ENCODE results near the gene DEGS1. TPM values are rescaled to one million over a fixed set of nuclear protein-coding genes. Genes with fewer than 3 reads are reported as not detected.

The DEGS1 gene
- total RNA-seq, 1 experiment from 2014 or later: 71.3 TPM

DNA sequence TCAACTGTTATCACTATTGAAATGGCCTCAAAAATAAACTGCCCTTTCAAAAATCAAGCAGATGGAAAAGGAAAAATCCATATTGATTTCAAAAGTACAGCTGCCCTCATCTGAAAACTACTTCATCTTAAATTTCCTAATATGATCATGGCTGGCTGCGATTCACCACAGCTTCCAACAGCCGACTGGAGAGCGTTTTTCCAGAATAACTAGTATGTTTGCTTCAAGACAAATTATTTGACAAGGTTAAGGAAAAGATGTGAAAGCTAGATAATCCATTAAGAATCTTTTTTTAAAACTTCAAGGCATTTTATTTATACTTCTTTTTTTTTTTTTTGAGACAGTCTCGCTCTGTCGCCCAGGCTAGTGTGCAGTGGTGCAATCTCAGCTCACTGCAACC lies 4.1 kb upstream of the DEGS1 start:
- no peak overlapping the region for H2AFZ ChIP-seq (ENCODE audit: low read length)
- peaks cover 7% of the 10 kb centered on the region; the same call in 1 of the 2 replicates for H3K4me1 ChIP-seq (ENCODE audit: insufficient read depth, low read length)
- no peak overlapping the region for H3K9ac ChIP-seq (ENCODE audit: low read length)
- DNase-seq: no peak
- no peak for ATAC-seq
- no TSS peak for BruUV-seq (replicated peaks)
- no peak for TF ChIP-seq EZH2phosphoT487 (IDR thresholded peaks at IDR 0.05; ENCODE audit: borderline replicate concordance, low read length)
- no peak for TF ChIP-seq EZH2 (IDR thresholded peaks at IDR 0.05; ENCODE audit: low read length, unreplicated experiment)
- TF ChIP-seq, protein P1, sequence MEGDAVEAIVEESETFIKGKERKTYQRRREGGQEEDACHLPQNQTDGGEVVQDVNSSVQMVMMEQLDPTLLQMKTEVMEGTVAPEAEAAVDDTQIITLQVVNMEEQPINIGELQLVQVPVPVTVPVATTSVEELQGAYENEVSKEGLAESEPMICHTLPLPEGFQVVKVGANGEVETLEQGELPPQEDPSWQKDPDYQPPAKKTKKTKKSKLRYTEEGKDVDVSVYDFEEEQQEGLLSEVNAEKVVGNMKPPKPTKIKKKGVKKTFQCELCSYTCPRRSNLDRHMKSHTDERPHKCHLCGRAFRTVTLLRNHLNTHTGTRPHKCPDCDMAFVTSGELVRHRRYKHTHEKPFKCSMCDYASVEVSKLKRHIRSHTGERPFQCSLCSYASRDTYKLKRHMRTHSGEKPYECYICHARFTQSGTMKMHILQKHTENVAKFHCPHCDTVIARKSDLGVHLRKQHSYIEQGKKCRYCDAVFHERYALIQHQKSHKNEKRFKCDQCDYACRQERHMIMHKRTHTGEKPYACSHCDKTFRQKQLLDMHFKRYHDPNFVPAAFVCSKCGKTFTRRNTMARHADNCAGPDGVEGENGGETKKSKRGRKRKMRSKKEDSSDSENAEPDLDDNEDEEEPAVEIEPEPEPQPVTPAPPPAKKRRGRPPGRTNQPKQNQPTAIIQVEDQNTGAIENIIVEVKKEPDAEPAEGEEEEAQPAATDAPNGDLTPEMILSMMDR (conservative IDR thresholded peaks at IDR 0.05; ENCODE audit: low read depth, low read length): no peak
- H3F3A ChIP-seq (ENCODE audit: low read length, unreplicated experiment): no peaks in the 10 kb centered on the region
- H3K27ac ChIP-seq (ENCODE audit: low read length): no peak overlapping the region
- H3K4me3 ChIP-seq (ENCODE audit: low read length): no peak overlapping the region
- intact Hi-C loops (cut with micrococcal nuclease): no loop called here
- H4K20me1 ChIP-seq (ENCODE audit: low read length): no peaks in the 10 kb centered on the region
- no peaks in the 10 kb centered on the region for H3K9me3 ChIP-seq (ENCODE audit: low read length)
- peaks cover 8% of the 10 kb centered on the region for H3K79me2 ChIP-seq (ENCODE audit: low read length)
- H3K36me3 ChIP-seq (ENCODE audit: low read depth, low read length): no peaks in the 10 kb centered on the region
- H3K27me3 ChIP-seq (ENCODE audit: low read length): no peaks in the 10 kb centered on the region
- CTCF ChIA-PET: no interaction called here
- H3K4me2 ChIP-seq (ENCODE audit: low read length): no peak overlapping the region
- POLR2A ChIA-PET (ENCODE audit: unreplicated experiment): interaction anchor here (0.6 kb wide), 1 partner anchor 172 kb away, joined by 3 read pairs; no protein-coding TSS in a partner anchor
- no peaks in the 10 kb centered on the region for H3K9me2 ChIP-seq (replicated peaks; ENCODE audit: low read length)

DNA sequence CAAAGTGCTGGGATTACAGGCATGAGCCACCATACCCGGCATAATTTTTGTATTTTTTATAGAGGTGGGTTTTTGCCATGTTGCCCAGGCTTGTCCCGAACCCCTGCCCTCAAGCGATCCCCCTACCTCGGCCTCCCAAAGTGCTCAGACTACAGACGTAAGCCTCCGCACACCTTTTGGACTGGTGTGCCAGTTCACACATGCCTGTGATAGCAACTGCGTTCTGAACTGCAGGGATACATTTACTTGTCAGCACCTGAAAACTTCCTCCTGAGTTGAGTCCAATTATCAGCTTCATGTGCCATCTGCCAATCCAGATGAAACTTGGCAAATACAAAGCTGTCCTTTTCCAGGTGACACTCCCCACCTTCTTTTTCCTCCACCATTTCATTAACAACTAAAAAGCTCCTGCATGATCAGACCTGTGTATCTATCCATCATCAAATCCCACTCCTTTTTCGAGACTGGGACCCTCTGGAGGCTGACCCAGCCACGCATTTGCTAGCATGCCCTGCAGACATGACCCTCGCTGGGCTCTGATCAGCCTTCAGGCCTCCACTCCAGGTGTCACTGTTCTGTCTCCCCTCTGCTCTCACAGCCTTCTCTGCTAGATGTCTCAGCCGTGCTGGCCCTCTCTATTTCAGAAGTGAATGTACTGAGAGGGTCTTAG lies 2.1 kb upstream of the DEGS1 start:
- TF ChIP-seq EZH2phosphoT487 (IDR thresholded peaks at IDR 0.05; ENCODE audit: borderline replicate concordance, low read length) (no peak), EZH2 (IDR thresholded peaks at IDR 0.05; ENCODE audit: low read length, unreplicated experiment) (no peak)
- TF ChIP-seq, protein P1 (conservative IDR thresholded peaks at IDR 0.05; ENCODE audit: low read depth, low read length): no peak
- intact Hi-C loops (cut with micrococcal nuclease): loop anchor here (5.0 kb wide), 1 partner anchor 64 kb away; no protein-coding TSS in a partner anchor

DNA sequence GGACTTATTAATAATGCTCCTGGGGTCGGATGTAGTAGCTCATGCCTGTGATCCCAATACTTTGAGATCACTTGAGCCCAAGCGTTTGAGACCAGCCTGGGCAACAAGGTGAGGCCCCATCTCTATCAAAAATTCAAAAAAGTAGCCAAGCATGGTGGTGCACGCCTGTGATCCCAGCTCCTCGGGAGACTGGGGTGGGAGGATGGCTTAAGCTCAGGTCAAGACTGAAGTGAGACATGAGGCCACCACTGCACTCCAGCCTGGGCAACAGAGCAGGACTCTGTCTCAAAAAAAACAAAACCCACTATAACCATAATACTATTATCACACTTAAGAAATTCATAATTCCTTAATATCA lies 1.6 kb upstream of the DEGS1 start:
- ATAC-seq (no peak), DNase-seq (no peak)
- no TSS peak for BruUV-seq (replicated peaks)
- Histone ChIP-seq H3K36me3 (ENCODE audit: low read depth, low read length) (no peaks in the 10 kb centered on the region), H3K4me1 (ENCODE audit: insufficient read depth, low read length) (peaks cover 26% of the 10 kb centered on the region), H4K20me1 (ENCODE audit: low read length) (peaks cover 8% of the 10 kb centered on the region; the same call in 1 of the 2 replicates), H3K79me2 (ENCODE audit: low read length) (peaks cover 33% of the 10 kb centered on the region), H3K4me2 (ENCODE audit: low read length) (no peak overlapping the region), H3K9me3 (ENCODE audit: low read length) (no peaks in the 10 kb centered on the region), H3K9ac (ENCODE audit: low read length) (no peak overlapping the region), H2AFZ (ENCODE audit: low read length) (no peak overlapping the region), H3K27ac (ENCODE audit: low read length) (no peak overlapping the region), H3F3A (ENCODE audit: low read length, unreplicated experiment) (no peaks in the 10 kb centered on the region), H3K4me3 (ENCODE audit: low read length) (no peak overlapping the region), H3K9me2 (replicated peaks; ENCODE audit: low read length) (no peaks in the 10 kb centered on the region), H3K27me3 (ENCODE audit: low read length) (no peaks in the 10 kb centered on the region)
- POLR2A ChIA-PET (ENCODE audit: unreplicated experiment): no interaction called here
- no peak for TF ChIP-seq EZH2phosphoT487 (IDR thresholded peaks at IDR 0.05; ENCODE audit: borderline replicate concordance, low read length)
- intact Hi-C loops (cut with micrococcal nuclease): loop anchor here (5.0 kb wide), 1 partner anchor 64 kb away; no protein-coding TSS in a partner anchor
- CTCF ChIA-PET: no interaction called here

More for the DNA sequence above, 2.1 kb upstream of the DEGS1 start:
- ChIA-PET POLR2A (ENCODE audit: unreplicated experiment) (no interaction called here), CTCF (no interaction called here)
- H3K27me3 ChIP-seq (ENCODE audit: low read length): no peaks in the 10 kb centered on the region
- no peak for DNase-seq
- peaks cover 8% of the 10 kb centered on the region; the same call in 1 of the 2 replicates for H4K20me1 ChIP-seq (ENCODE audit: low read length)
- peaks cover 28% of the 10 kb centered on the region for H3K79me2 ChIP-seq (ENCODE audit: low read length)
- ATAC-seq: no peak
- H3K4me2 ChIP-seq (ENCODE audit: low read length): no peak overlapping the region
- H2AFZ ChIP-seq (ENCODE audit: low read length): no peak overlapping the region
- H3K36me3 ChIP-seq (ENCODE audit: low read depth, low read length): no peaks in the 10 kb centered on the region
- no peaks in the 10 kb centered on the region for H3K9me2 ChIP-seq (replicated peaks; ENCODE audit: low read length)
- no peak overlapping the region for H3K4me3 ChIP-seq (ENCODE audit: low read length)
- no peaks in the 10 kb centered on the region for H3F3A ChIP-seq (ENCODE audit: low read length, unreplicated experiment)
- peaks cover 25% of the 10 kb centered on the region for H3K4me1 ChIP-seq (ENCODE audit: insufficient read depth, low read length)
- H3K27ac ChIP-seq (ENCODE audit: low read length): no peak overlapping the region
- H3K9me3 ChIP-seq (ENCODE audit: low read length): no peaks in the 10 kb centered on the region
- H3K9ac ChIP-seq (ENCODE audit: low read length): no peak overlapping the region
- no TSS peak for BruUV-seq (replicated peaks)

Data from PC-3 (cell line).